NCI-H524 treated with DMSO at 0.1 percent for 48 hours (cell line): ENCODE data around the gene MAPK8.
"Not testable (repeated sequence)": the region's sequence is repeated elsewhere in the genome, so short reads cannot be mapped to it uniquely, and the experiment has no call there.

Source experiments
- DNase-seq: peaks from one replicate; lab custom pipeline; 2025; lab: John Stamatoyannopoulos, UW

Gene MAPK8

DNA sequence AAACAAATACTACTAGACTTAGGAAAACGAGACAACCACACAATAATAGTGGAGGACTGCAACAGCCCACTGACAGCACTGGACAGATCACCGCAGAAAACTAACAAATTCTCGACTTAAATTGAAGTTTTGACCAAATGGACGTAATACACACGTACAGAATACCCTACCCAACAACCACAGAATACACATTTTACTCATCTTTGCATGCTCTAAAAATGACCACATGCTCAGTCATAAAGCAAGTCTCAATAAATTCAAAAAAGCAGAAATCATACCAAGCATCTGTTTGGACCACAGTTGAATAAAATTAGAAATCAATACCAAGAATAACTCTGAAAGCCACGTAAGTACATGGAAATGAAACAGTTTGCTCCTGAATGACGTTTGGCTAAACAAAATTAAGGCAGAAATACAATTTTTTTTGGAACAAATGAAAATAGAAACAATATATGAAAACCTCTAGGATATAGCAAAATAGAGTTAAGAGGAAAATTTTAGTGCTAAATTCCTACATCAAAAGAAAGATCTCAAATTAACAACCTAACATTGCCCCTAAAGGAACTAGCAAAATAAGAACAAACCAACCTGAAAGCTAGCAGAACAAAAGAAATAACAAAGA is 30.6 kb downstream of the MAPK8 start:
- no peak for DNase-seq

DNA sequence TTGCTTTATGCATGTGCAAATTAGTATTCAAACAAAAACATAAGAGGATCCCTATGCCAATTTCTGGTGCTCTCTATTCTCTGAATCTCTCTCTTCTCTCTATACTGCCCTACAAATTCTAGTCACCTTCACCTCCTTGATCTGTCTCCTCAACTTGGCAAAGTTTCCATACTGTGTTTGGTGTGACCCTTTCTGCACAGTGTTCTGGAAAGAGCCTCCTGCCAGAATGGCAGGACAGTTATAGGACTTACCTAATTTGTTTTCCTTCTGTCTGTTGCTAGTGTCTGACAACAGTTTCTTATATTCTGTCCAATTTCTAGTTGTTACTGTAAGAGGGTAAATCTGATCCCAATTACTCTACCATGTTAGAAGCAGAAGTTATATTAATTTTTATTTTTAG is 34.3 kb downstream of the MAPK8 start:
- no peak for DNase-seq

DNA sequence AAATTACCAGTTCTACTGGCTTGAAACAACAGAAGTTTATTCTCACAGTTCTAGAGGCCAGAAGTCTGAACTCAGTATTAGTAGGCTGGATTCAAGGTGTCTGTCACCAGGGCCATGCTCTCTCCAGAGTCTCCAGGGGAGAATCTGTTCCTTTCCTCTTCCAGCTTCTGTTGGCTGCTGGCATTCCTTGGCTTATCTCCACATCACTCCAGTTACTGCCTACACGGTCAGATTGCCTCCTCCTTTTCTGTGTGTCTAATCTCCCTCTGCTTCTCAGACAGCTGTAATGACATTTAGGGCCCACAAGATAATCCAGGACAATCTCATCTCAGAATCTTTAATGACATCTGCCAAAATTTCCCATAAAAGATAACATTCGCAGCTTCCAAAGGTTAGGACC is 36.6 kb downstream of the MAPK8 start:
- DNase-seq, result no peak

DNA sequence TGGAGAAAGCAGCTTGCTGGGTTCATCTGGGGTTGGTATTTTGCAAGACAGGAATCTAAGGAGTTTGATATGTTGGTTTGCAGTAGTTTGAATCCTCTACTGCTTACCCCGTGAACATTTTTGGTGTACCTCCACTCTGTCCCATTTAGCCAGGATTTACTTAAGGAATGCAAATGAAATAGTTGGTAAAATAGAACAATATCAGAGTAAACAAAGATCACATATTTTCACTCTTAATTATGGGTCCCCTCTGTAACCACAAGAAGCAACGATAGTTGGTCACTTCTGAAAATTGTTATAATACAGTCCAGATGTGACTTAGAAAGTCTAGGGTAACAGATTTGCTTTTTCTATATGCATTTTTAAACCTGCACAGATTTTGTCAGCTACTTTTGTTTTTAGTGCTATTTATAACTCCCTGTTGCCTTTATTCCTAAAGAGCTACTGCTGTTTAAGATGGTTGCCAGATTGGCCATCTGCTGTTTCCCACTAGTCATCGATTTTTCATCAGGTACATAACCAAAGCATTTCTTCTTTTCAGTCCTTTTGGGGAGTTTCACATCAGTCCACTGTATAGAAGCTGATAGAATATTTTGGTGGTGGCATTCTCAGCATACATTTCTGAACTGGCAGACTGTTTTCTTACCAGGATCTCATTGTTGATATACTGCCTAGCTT is 37.6 kb downstream of the MAPK8 start:
- DNase-seq, result no peak

DNA sequence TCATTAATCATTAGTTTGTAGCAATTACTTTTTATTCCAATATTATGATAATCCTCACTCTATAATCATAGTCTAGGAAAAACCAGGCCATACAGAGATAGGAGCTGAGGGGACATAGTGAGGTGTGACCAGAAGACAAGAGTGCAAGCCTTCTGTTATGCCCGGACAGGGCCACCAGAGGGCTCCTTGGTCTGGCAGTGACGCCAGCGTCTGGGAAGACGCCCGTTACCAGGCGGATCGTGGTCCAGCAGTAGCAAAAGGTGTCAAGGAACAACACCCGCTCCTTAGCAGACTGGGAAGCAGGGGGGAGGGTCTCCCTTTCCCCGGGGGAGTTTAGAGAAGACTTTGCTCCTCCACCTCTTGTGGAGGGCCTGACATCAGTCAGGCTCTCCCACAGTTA is 39.8 kb downstream of the MAPK8 start:
- not testable (repeated sequence) for DNase-seq

DNA sequence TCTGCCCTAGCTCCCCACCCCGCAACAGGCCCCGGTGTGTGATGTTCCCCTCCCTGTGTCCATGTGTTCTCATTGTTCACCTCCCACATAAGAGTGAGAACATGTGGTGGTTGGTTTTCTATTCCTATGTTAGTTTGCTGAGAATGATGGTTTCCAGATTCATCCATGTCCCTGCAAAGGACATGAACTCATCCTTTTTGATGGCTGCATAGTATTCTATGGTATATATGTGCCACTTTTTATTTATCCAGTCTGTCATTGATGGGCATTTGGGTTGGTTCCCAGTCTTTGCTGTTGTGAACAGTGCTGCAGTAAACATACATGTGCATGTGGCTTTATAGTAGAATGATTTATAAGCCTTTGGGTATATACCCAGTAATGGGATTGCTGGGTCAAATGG is 41.1 kb downstream of the MAPK8 start:
- not testable (repeated sequence) for DNase-seq

DNA sequence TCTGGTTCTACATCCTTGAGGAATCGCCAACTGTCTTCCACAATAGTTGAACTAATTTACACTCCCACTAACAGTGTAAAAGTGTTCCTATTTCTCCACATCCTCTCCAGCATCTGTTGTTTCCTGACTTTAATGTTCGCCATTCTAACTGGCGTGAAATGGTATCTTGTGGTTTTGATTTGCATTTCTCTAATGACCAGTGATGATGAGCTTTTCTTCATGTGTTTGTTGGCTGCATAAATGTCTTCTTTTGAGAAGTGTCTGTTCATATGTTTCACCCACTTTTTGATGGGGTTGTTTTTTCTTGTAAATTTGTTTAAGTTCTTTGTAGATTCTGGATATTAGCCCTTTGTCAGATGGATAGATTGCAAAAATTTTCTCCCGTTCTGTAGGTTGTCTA is 41.5 kb downstream of the MAPK8 start:
- not testable (repeated sequence) for DNase-seq

DNA sequence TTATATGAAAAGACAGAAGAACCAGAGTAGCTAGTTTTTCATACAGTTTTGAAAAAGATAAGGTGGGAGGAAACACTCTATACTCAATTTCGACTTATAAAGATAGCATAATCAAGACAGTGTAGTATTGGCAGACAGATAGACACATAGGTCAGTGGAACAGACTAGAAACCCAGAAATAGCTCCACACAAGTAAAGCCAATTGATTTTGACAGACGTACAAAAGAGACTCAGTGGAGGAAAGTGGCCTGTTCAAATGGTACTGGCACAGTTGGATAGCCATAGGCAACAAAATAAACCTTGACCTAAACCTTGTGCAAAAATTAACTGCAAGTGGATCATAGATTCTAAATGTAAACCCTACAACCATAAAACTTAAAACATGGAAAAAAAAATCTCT is 46.8 kb downstream of the MAPK8 start:
- DNase-seq, result no peak

DNA sequence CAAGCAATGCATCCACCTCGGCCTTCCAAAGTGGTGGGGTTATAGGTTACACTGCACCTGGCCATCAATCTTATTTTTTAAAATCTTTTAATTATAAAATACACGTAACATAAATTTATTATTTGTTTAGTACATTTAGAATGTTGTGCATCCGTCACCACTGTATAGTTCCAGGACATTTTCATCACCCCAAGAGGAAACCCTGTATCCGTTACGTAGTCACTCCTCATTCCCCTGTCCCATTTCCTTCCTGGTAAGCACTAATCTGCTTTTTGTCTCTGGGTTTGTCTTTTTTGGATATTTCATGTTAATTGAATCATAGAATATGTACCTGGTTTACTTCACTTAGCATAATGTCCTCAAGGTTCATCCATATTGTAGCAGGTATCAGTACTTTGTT is 51.2 kb downstream of the MAPK8 start:
- DNase-seq, result no peak

DNA sequence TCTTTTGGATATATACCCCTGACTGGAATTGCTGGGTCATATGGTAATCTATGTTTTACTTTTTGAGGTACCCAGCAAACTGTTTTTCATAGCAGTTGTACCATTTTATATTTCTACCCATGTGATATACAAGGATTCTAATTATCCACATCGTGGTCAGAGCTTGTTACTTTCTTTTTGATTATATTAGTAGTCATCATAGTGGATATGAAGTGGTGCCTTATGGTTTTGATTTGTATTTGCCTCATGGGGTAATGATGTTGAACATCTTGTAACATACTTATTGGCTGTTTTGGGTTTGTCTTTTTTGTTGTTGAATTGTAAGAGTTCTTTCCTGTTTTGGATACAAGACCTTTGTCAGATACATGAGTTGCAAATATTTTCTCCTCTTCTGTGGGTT is 51.7 kb downstream of the MAPK8 start:
- no peak for DNase-seq

DNA sequence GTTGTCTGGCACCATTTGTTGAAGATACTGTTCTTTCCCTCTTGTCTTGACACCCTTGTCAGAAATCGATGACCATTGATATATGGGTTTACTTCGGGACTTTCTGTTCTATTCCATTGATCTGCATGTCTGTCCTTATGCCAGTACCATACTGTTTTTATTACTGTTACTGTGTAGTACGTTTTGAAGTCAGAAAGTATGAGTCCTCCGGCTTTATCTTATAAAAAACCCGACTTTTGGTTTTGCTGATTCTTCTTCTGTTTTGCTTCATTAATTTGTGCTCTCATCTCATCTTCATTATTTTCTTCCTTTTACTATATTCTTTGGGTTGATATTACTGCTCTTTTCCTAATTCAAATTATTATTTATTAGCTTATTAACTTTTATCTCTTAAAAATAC is 52.4 kb downstream of the MAPK8 start:
- DNase-seq, result no peak

DNA sequence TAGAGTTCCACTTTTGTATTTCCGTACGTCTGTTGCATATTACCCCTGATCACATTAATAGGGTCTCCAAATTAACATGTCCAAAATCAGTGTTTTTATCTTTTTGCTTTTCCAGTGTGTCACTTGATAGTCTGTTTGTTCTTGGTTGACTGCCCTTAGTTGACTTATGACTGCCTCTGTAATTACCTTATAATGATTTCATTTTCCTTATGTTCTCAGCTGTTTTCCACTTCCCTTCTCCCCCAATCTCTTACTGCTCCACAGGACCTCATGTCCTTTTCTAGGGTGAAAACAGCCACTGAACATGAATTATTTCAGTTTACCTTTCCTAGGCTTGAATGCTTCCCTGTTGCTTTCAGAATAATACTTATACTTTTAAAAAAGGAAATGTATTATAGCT is 54.7 kb downstream of the MAPK8 start:
- no peak for DNase-seq

DNA sequence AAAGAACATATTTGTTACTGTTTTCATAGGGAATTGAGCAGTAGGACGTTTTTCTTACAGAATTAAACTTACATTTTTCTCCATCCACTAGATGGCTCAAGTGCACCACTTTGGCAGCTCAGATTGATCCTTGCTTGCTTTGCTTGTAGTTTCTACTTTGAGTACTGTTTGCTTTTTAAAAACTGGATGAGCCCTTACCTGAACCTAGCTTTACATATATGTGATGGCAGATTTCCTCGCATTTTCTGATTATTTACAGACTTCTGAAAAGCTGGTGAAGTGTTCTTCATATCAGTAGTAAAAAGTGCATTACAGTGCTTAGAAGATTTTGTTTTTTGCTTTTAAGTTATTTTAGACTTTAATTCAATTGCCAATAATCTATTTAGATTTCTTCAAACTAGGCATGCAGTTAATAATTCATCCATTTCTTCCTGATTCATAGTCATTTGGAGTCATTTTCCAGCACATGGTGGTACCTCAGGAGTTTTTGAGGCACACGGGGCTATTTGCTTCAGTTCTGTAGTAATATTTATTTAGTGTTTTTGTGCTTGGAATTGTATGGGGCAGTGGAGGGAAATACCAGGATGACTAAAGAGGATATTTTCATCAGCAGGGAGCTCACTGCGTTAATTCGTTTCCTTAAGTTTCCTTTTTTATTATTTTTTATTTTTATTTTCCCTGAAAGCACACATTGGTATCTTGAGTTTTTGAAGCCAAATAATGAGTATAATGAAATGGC is 57.3 kb downstream of the MAPK8 start:
- DNase-seq, result no peak

DNA sequence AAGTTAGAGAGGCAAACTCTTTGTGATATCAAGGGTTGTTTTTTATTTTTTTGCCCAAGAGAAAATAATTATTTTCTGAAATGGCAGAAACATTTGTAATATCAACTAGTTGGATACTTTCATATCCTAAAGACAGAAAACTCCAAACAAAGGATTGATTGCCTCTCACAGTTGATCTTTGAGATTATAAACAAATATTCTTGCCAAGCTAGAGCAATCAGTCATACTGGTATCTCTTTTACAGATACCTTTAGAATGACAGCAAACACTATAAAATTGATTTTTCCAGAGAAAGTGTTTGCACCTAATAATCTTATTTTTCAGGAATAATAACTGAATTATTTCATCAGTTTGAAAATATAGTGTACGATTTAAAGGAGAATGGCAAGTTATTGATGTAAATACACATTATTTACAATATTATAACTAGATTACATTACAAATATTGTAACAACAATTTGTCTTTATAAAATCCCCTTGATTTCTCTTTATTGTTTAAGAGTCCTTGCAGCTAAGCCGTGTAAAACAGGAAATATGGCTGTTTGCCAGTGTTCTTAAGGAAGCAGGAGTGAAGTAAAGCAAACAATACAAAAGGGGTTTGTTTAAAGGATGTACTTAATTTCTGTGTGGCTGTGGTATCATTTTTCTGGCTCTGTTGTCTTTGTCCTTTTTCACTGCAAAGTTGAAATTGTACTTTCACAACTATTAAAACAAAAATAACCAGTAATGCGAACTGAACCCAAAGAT is 58.4 kb downstream of the MAPK8 start:
- DNase-seq, result no peak

DNA sequence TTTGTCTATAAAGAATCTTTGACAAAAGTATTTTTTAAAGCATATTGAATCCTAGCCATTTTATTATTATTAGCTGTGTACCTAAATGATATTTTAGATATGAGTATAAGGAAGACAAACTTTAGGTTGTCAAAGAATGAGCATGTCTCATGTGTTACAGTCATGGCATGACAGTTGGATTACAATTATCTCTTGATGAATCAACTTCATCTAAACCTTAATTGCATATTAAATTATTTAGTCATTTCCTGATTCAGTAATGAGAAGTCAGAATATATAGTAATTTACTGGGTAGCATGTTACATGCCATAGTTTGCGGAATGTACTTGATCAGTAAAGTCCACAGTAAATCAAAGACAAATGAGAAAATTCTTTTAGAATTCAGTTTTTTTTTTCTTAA is 59.2 kb downstream of the MAPK8 start:
- no peak for DNase-seq

DNA sequence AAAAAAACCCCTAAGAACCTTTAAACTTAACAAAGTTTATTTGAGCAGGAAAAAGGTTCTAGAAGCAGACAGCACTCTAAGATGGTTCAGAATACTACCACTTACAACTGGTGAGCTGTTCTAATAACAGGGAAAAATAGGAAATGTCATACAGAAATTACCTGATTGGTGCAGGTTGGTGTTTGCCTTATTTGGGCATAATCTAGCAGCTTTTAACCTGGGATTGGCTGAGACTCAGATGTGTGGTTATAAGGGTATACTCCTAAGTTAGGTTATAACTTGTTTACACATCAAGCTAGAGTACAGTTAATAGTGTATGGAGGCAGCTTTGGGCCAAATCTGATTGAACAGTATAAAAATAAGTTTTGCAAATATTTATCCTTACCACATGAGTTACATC is 59.8 kb downstream of the MAPK8 start:
- DNase-seq, result no peak

DNA sequence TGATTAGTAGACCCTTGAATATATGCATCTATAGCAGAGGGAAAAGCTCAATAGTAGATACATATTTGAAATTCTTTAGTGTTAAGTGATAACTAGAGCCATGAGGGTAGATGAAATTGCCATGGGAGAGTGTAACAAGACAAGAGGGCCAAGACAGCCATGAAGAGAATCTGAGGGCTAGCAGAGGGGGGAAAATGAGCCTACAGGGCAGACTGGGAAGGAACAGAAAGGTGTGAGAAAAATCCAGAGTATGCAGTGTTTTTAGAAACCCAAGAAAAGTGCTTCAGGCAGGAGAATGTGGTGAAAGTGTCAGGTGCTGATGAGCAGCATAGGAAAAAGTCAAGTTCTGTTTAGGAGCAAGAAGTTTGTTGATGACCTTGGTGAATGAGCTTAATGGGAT is 63.0 kb downstream of the MAPK8 start:
- no peak for DNase-seq

DNA sequence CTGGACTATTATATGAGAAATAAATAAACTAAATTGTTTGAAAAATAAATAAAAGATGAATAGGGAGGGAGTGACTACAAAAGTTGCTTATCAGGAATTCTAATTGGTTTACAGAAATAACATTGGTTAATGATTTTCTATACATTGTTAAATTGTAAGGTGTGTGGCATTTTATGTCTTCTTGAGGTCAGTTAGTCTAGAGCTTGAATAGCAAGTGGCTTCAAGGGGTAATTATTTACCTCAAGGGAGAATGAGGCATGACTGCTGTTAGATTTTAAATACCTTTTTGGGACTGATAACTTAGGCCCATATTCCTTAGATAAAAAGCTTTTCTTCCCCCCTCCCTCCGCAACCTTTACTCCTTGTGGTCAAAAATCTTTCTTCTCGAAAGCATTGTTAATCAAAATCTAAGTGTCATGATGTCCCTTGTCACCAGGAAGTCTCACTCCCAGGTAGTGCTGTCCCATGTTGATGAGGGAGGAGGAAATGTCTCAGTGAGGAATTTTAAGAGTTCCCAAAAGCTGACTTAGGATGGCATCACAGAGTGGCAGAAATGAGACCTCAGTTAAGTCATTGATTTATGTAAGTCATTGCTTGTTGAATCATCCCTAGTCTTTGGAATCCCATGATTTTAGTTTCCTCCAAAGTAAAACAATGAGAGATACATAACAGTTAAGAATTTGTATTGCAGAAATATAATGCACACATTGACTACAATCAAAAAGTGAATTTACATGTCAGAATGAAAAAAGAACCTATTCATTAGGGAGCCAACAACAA is 71.5 kb downstream of the MAPK8 start:
- no peak for DNase-seq

DNA sequence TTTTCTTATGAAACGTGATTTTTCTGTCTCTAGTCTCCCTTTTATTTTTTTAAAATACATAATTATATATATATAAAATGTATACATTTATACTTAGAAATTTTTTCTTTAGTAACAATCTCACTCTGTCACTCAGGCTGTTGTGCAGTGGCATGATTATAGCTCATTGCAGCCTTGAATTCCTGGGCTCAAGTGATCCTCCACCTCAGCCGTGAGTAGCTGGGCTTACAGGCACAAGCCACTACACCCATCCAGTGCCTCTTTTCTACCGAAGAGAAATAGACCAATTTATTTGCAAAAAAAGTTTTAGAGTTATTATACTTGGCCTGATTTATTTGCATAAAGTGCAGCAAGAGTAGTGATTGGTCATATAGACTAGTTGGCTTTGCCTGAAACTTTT is 72.2 kb downstream of the MAPK8 start:
- DNase-seq, result no peak

DNA sequence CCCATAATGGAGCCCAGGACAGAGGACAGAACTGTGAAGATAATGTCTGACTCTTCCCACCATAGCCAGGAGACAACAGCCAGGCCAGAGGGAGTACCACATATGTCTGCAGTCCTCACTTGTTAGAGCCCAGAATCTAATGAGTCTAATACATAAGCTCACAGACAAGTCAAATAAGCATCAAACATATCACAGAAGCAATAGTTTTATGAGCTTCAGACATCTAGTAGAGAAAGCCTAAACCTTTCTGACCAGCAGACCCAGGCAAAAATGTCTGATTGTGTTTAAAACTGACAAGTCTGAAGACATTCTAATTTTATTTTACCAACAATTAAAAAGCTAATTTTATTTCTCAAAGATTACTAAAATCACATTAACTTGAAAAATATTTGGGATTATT is 75.5 kb downstream of the MAPK8 start:
- no peak for DNase-seq

DNA sequence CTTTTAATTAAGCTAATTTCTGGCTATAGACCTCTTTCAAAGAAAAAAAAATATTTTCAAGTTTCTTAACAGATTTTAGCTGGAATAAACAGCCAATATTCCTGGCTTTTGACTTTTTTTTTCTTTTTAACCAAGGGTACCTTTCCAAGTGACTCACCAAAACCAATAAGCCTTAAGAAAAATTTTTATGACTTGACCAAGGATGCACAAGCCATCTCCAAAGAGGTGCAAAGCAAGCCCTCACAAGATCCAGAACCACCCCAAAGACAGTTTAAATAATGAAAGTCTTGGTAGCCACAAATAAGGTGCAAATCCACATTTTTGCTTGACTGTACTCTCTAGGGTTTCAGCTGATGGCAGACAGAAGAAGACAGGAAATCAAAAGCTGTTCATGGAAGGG is 76.5 kb downstream of the MAPK8 start:
- DNase-seq, result no peak

DNA sequence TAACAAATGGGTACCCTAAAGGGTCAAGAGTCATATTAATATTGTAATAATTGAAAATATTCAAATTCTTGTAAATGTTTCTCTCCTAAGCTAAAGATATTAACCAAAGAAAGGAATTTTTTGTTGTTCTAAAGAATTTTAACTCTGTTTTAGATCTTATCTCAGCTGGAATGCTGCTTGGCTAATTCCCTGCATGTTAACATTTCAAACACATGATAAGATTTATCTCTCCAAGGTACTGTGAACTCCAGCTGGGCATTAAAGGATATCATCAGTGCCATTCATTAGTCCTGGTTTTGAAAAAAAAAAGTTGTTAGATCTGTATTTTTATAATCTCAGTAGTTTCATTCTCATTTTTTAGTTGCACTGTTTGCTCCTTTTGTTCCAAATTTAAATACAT is 76.9 kb downstream of the MAPK8 start:
- DNase-seq, result no peak
